IMR-90 (cell line): Measurements from ENCODE around the gene BRME1.

ENCODE experiments used
- CTCF ChIP-seq: conservative IDR thresholded peaks from 2 replicates; pipeline ENCODE4 v1.5.1; 2012; ENCODE audit warnings: mild to moderate bottlenecking, low read depth, low read length, improper control_type of control experiment
- FOS ChIP-seq: fragments of 150-350 bp; IDR thresholded peaks from 2 replicates; pipeline ENCODE4 v1.6.1; 2016; ENCODE audit warnings: low read depth, low read length
- MXI1 ChIP-seq: IDR thresholded peaks from 2 replicates; pipeline ENCODE4 v1.6.1; 2012; ENCODE audit warnings: low read depth, mild to moderate bottlenecking, low read length, moderate library complexity, borderline replicate concordance
- POLR2A ChIP-seq: IDR thresholded peaks from 2 replicates; pipeline ENCODE4 v1.6.1; 2012; ENCODE audit warnings: mild to moderate bottlenecking, low read depth, low read length
- RCOR1 ChIP-seq: IDR thresholded peaks from 2 replicates; pipeline ENCODE4 v1.6.1; 2012; ENCODE audit warnings: mild to moderate bottlenecking, low read length, improper control_type of control experiment; ENCODE audit not compliant: insufficient replicate concordance
- RFX5 ChIP-seq: IDR thresholded peaks from 2 replicates; pipeline ENCODE4 v1.8.0; 2012; ENCODE audit warnings: low read depth, mild to moderate bottlenecking, low read length, moderate library complexity
- SMC3 ChIP-seq: fragments of 150-350 bp; IDR thresholded peaks from 2 replicates; pipeline ENCODE4 v1.6.1; 2016; ENCODE audit warnings: low read depth, mild to moderate bottlenecking, antibody characterized with exemption, low read length, moderate library complexity

- TF ChIP-seq SMC3 = no peak
- no peak for TF ChIP-seq CTCF
- TF ChIP-seq POLR2A = no peak
- TF ChIP-seq MXI1 = no peak
- TF ChIP-seq RFX5 = no peak
- no peak for TF ChIP-seq FOS
- TF ChIP-seq RCOR1 = no peak
Observed at GRCh38 chr19:13864046-13864666, 41.8 kb downstream of the BRME1 start.
